Breast epithelium (tissue), 3 donors: ENCODE data around the gene DKK3.

Source experiments
- POLR2AphosphoS5 ChIP-seq, 3 donors: sonication (generic); formaldehyde crosslinking; IDR thresholded peaks; one replicate each; pipeline ENCODE4 v1.6.1; 2017; ENCODE audit warnings: antibody characterized with exemption in 3 of 3
- TF ChIP-seq, protein P1 (sequence below), 3 donors: fragments of 450-650 bp; IDR thresholded peaks; one replicate each; pipeline ENCODE4 v1.5.1; 2016 to 2017; ENCODE audit warnings: antibody characterized with exemption in 3 of 3, mild to moderate bottlenecking in 3 of 3, moderate library complexity in 3 of 3

DNA sequence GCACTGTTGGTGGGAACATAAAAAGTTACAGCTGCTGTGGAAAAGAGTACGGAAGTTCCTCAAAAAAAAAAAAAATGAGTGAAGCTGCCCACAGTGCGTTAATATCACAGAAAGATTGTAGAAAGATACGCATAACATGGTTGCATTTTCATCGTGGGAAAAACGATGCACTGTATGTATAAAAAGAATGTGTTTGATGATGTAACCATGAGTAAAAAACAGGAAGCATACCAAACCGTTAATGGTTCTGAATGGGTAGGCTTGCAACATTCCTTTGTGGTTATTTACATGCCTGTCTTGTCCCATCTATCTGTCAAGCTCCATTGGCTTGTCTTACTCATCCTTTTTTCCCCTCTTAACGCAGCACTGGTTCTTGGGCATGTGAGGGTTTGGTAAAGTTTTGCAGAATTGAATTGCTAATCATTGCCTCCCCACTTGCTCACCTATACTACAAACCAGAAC is 33.8 kb upstream of the DKK3 start:
- TF ChIP-seq, protein P1, sequence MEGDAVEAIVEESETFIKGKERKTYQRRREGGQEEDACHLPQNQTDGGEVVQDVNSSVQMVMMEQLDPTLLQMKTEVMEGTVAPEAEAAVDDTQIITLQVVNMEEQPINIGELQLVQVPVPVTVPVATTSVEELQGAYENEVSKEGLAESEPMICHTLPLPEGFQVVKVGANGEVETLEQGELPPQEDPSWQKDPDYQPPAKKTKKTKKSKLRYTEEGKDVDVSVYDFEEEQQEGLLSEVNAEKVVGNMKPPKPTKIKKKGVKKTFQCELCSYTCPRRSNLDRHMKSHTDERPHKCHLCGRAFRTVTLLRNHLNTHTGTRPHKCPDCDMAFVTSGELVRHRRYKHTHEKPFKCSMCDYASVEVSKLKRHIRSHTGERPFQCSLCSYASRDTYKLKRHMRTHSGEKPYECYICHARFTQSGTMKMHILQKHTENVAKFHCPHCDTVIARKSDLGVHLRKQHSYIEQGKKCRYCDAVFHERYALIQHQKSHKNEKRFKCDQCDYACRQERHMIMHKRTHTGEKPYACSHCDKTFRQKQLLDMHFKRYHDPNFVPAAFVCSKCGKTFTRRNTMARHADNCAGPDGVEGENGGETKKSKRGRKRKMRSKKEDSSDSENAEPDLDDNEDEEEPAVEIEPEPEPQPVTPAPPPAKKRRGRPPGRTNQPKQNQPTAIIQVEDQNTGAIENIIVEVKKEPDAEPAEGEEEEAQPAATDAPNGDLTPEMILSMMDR (IDR thresholded peaks at IDR 0.05), result no peak
- no peak for TF ChIP-seq POLR2AphosphoS5 (IDR thresholded peaks at IDR 0.05)
